GM20431 (cell line): ENCODE results near the gene CPT1A.

Experiments
- in situ Hi-C: fragments of 300-500 bp; cut with MseI, MboI; formaldehyde crosslinking; loops from one replicate; pipeline ENCODE4 v1.15.0; 2020; ENCODE audit warnings: low sequenced_read_pairs; ENCODE audit not compliant: unreplicated experiment

The CPT1A gene

GRCh38 chr11:68855205-68855981 is 13.7 kb upstream of the CPT1A start:
- in situ Hi-C loops, result no loop called here

- in situ Hi-C loops, result no loop called here
These were observed 12.7 kb upstream of the CPT1A start for GRCh38 chr11:68854273-68854958.

GRCh38 chr11:68852628-68853027 is 10.9 kb upstream of the CPT1A start:
- in situ Hi-C loops, result no loop called here

GRCh38 chr11:68848429-68848828 is 6.7 kb upstream of the CPT1A start:
- in situ Hi-C loops, result no loop called here

GRCh38 chr11:68847395-68847794 is 5.7 kb upstream of the CPT1A start:
- in situ Hi-C loops, result no loop called here

GRCh38 chr11:68845351-68846002 is 3.8 kb upstream of the CPT1A start:
- in situ Hi-C loops, result no loop called here

GRCh38 chr11:68844801-68845200 is 3.1 kb upstream of the CPT1A start:
- in situ Hi-C loops, result no loop called here

- in situ Hi-C loops, result no loop called here
These were observed 2.7 kb upstream of the CPT1A start for GRCh38 chr11:68844376-68844775.

- in situ Hi-C loops, result no loop called here
These were observed 2.1 kb upstream of the CPT1A start for GRCh38 chr11:68843703-68844312.

GRCh38 chr11:68843052-68843561 is 1.4 kb upstream of the CPT1A start:
- in situ Hi-C loops, result no loop called here

GRCh38 chr11:68842427-68843051 is 823 bp upstream of the CPT1A start:
- in situ Hi-C loops, result no loop called here

GRCh38 chr11:68840661-68841653 is 759 bp downstream of the CPT1A start:
- in situ Hi-C loops, result no loop called here

GRCh38 chr11:68839911-68840641 is 1.6 kb downstream of the CPT1A start:
- in situ Hi-C loops, result no loop called here

GRCh38 chr11:68839054-68839865 is 2.5 kb downstream of the CPT1A start:
- in situ Hi-C loops, result no loop called here

GRCh38 chr11:68838572-68838964 is 3.1 kb downstream of the CPT1A start:
- in situ Hi-C loops, result no loop called here

GRCh38 chr11:68837583-68838571 is 3.8 kb downstream of the CPT1A start:
- in situ Hi-C loops, result no loop called here
